NCI-H1105 treated with DMSO at 0.1 percent for 48 hours (cell line): ENCODE results near the gene PDZRN4.

ENCODE experiments used
- DNase-seq: peaks from one replicate; lab custom pipeline; 2025; lab: John Stamatoyannopoulos, UW

Gene PDZRN4

GRCh38 chr12:41452838-41453407 is 264.8 kb downstream of the PDZRN4 start:
- DNase-seq: no peak

- no peak for DNase-seq
Measured at GRCh38 chr12:41453409-41453808, 265.3 kb downstream of the PDZRN4 start.

- no peak for DNase-seq
Measured at GRCh38 chr12:41459111-41459905, 271.2 kb downstream of the PDZRN4 start.

- peak; percentile 16 for DNase-seq
Measured at GRCh38 chr12:41459906-41460214, 271.7 kb downstream of the PDZRN4 start.

DNA sequence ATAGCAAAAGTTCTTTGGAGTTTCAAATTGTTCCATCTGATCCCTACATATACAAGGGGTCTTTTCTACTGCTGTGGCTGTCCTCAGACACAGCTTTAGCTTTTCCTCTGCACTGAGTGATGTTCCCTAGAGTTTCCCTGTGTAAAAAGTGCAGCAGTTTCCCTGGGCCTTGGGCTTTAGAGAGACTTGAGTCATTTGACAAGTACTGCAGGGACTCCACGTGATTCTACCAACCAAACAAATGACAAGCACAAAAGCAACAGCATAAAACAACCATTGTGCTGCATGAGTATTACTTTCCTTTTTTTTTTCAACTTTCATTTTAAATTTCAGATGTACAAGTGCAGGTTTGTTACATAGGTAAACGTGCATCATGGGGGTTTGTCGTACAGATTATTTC is 272.8 kb downstream of the PDZRN4 start:
- no peak for DNase-seq

- no peak for DNase-seq
Measured at GRCh38 chr12:41462312-41462711, 274.2 kb downstream of the PDZRN4 start.

GRCh38 chr12:41465526-41465925 is 277.4 kb downstream of the PDZRN4 start:
- DNase-seq: no peak

- no peak for DNase-seq
Measured at GRCh38 chr12:41466300-41466699, 278.2 kb downstream of the PDZRN4 start.

GRCh38 chr12:41466802-41467201 is 278.7 kb downstream of the PDZRN4 start:
- DNase-seq: no peak

- no peak for DNase-seq
Measured at GRCh38 chr12:41467591-41468325, 279.6 kb downstream of the PDZRN4 start.

- no peak for DNase-seq
Measured at GRCh38 chr12:41468341-41468740, 280.2 kb downstream of the PDZRN4 start.

DNA sequence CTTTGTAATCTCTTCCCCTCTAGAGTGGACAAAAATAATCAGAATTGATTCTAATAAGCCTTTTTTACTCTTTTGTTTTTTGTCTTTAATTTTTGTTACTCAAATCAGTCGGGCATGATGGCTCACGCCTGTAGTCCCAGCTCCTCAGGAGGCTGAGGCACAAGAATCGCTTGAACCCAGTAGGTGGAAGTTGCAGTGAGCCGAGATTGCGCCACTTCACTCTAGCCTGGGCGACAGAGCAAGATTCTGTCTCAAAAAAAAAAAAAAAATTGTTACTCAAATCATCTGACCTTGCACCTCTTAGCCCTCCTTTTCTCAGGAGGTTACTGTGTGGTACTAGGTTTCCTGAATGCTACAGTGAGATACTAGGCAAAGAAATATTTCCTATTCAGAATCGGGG is 280.6 kb downstream of the PDZRN4 start:
- no peak for DNase-seq

DNA sequence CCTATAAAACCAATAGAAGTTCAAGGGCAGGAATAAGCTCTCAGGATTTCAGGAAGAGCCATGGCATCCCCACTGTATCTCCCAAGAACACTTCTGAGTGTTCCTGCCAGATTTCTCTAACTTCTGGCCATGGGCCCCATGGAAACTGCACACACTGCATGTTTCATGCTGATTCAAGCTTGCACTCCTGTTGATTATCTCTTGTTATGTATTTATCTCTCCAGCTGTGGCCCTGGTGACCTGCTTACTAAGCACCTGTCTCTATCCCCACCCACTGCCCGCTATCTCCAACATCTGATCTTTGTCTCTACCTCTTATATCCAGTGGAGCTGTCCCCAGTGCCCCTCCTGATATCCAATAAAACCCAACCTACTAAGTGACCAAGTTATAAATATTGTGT is 285.3 kb downstream of the PDZRN4 start:
- no peak for DNase-seq

DNA sequence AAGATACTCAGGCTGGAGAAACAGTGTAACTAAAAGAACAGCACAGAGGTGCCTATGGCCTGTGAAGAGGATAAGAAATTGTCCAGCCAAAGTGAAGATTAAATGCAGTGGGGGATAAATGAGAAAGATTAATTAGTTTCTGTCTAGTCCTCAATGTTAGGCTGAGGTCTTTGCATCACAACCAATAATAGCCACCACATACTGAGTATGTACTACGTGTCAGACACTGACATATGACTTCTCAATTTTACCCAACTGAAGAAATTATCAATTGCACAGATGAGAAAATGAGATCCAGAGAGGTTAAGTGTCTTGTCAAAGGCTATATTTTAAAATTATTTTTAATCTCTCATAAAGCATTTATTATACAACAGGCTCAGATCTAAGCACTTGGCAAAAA is 285.9 kb downstream of the PDZRN4 start:
- DNase-seq: no peak

- peak; percentile 96 for DNase-seq
Measured at GRCh38 chr12:41476499-41477439, 288.6 kb downstream of the PDZRN4 start.

DNA sequence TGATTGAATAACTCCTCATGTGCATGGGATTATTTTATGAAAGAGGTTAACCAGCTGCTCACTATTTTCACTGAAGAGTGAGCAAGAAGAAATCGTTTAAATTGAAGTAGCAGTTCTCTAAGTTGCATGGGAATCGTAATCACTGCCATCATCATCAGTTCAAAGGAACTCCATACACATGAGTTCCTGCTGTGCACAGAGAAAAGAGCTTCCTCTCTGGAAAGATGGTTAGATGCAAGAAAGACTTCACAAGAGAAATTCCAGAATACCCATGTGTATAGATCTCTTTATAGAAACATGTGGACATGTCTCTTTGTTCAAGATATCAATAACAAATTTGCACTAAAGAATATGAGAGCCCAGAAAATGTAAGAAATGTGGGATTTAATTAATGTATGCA is 291.3 kb downstream of the PDZRN4 start:
- DNase-seq: no peak

- no peak for DNase-seq
Measured at GRCh38 chr12:41485203-41485602, 297.1 kb downstream of the PDZRN4 start.

- no peak for DNase-seq
Measured at GRCh38 chr12:41486718-41487117, 298.6 kb downstream of the PDZRN4 start.

DNA sequence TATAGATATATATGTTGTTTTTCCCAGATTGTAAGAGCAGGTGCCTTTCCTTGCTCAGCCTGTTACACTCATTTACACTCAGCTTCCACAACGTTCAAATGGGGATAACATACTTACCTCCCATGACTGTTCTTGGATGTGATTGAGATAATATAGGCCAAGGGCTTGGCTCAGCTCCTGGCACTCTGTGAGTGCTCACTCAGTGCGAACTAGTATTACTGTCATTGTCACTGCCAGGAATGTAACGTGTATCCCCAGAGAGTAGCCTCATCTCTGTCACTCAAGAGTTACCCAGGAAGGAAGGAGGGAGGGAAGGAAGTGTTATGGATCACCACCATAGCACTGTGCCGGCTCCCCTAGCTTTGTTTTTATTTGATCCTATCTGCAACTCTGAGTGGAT is 307.9 kb downstream of the PDZRN4 start:
- no peak for DNase-seq

DNA sequence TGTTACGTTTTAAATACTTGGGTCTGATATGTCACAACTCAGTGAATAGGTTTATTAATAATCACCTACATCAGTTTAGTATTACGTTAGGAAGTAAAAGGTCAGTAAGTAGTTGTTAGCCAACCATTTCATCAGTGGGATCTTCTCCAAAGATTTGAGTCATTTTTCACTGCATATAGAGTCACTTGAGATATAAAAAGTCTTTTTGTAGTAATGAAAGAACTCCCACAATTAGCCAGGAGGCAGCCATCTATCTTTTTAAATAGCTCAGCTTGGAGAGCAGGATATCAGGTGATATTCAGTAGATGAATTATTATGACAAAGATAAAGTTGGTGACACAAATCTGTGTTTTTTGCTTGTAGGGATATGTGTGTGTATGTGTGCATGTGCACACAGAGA is 309.3 kb downstream of the PDZRN4 start:
- no peak for DNase-seq

GRCh38 chr12:41504976-41505375 is 316.9 kb downstream of the PDZRN4 start:
- DNase-seq: no peak

GRCh38 chr12:41507286-41507685 is 319.2 kb downstream of the PDZRN4 start:
- no peak for DNase-seq
